ENCODE measurements around the gene CAPN15. TPM values are rescaled to one million over a fixed set of nuclear protein-coding genes. Genes with fewer than 3 reads are reported as not detected.
A peak's percentile ranks its signal among the peaks of the same experiment; 100 is the strongest.

Gene CAPN15
- total and polyA plus RNA-seq, 9 of the 15 experiments (the other 6 are each of a cell fraction or from before 2014, with no cell fraction given): 0.62 to 111 (median 14.2) TPM

GRCh38 chr16:483341-484075, 44.0 kb upstream of the CAPN15 start (continued):
- TF ChIP-seq HMBOX1 (IDR thresholded peaks at IDR 0.05): no peak
- no peak for TF ChIP-seq ZNF354B (CRISPR knock-in tag; IDR thresholded peaks at IDR 0.05)
- no peak for TF ChIP-seq ZNF280A (IDR thresholded peaks at IDR 0.05; ENCODE audit: low read depth, partially characterized antibody)
- TF ChIP-seq ZNF318 (IDR thresholded peaks at IDR 0.05; ENCODE audit: borderline replicate concordance in 1 of 2, low read depth in 1 of 2): no peak
- TF ChIP-seq BRF2 (IDR thresholded peaks at IDR 0.05; ENCODE audit: borderline replicate concordance, insufficient read depth, insufficient read length): no peak
- TF ChIP-seq RCOR1 (IDR thresholded peaks at IDR 0.05; ENCODE audit: borderline replicate concordance in 1 of 2, low read depth in 2 of 2, low read length in 2 of 2): no peak
- peak; percentile 50 for TF ChIP-seq CBFA2T3 (IDR thresholded peaks at IDR 0.05)
- TF ChIP-seq NCOA2 (IDR thresholded peaks at IDR 0.05; ENCODE audit: partially characterized antibody in 2 of 2): no peak
- TF ChIP-seq ZC3H11A (IDR thresholded peaks at IDR 0.05; ENCODE audit: low read depth, low read length): no peak
- no peak for TF ChIP-seq ZNF511 (CRISPR knock-in tag; IDR thresholded peaks at IDR 0.05)
- TF ChIP-seq THRAP3 (IDR thresholded peaks at IDR 0.05; ENCODE audit: borderline replicate concordance): no peak
- no peak for TF ChIP-seq CREBBP (IDR thresholded peaks at IDR 0.05; ENCODE audit: low read depth, low read length)
- TF ChIP-seq ZNF551 (CRISPR knock-in tag; IDR thresholded peaks at IDR 0.05): no peak
- TF ChIP-seq ZNF23 (CRISPR knock-in tag; IDR thresholded peaks at IDR 0.05): no peak

Data from K562 (cell line).